NT2/D1 (cell line): ENCODE measurements around the gene SLC6A11.

ENCODE experiments used
- DNase-seq: peaks from one replicate; pipeline ENCODE4 v3.0.0-alpha.2; 2011; ENCODE audit warnings: low read depth, low spot score
- H3K27me3 ChIP-seq: 2 replicates; pipeline ENCODE4 v1.6.0; 2011; ENCODE audit warnings: mild to moderate bottlenecking; ENCODE audit not compliant: insufficient read length, insufficient read depth
- H3K36me3 ChIP-seq: 2 replicates; pipeline ENCODE4 v1.6.1; 2011; ENCODE audit warnings: mild to moderate bottlenecking, low read length, mixed read lengths; ENCODE audit not compliant: insufficient read depth, insufficient read length
- H3K4me1 ChIP-seq: 2 replicates; pipeline ENCODE4 v1.5.1; 2011; ENCODE audit not compliant: insufficient read depth, insufficient read length
- H3K4me3 ChIP-seq: 2 replicates; pipeline ENCODE4 v1.5.1; 2011; ENCODE audit warnings: low read depth; ENCODE audit not compliant: insufficient read length
- H3K9ac ChIP-seq: 2 replicates; pipeline ENCODE4 v1.6.0; 2011; ENCODE audit warnings: low read depth; ENCODE audit not compliant: insufficient read length
- H3K9me3 ChIP-seq: 2 replicates; pipeline ENCODE4 v1.5.1; 2011; ENCODE audit warnings: mild to moderate bottlenecking, low read length; ENCODE audit not compliant: insufficient read depth
- SUZ12 ChIP-seq: IDR thresholded peaks from 2 replicates; pipeline ENCODE4 v1.6.1; 2011; ENCODE audit not compliant: insufficient read length, insufficient read depth; ENCODE audit errors: extremely low read depth
- YY1 ChIP-seq: IDR thresholded peaks from 2 replicates; pipeline ENCODE4 v1.6.1; 2011; ENCODE audit not compliant: insufficient read length, insufficient read depth
- ZNF274 ChIP-seq: IDR thresholded peaks from 2 replicates; pipeline ENCODE4 v1.6.1; 2011; ENCODE audit warnings: mild to moderate bottlenecking, low read depth, low read length

The SLC6A11 gene

GRCh38 chr3:10792208-10792607 lies 23.8 kb upstream of the SLC6A11 start:
- Histone ChIP-seq H3K9me3 (no peaks in the 10 kb centered on the region), H3K36me3 (no peaks in the 10 kb centered on the region), H3K4me1 (no peaks in the 10 kb centered on the region), H3K9ac (no peak overlapping the region), H3K4me3 (no peak overlapping the region), H3K27me3 (no peaks in the 10 kb centered on the region)
- TF ChIP-seq ZNF274, result no peak
- no peak for TF ChIP-seq SUZ12
- no peak for TF ChIP-seq YY1
- DNase-seq, result no peak

GRCh38 chr3:10798600-10799367 lies 17.2 kb upstream of the SLC6A11 start:
- H3K9me3 ChIP-seq, result no peaks in the 10 kb centered on the region
- no peak for DNase-seq
- no peak overlapping the region for H3K9ac ChIP-seq
- H3K4me3 ChIP-seq, result no peak overlapping the region
- H3K36me3 ChIP-seq, result no peaks in the 10 kb centered on the region
- no peaks in the 10 kb centered on the region for H3K27me3 ChIP-seq
- no peak for TF ChIP-seq YY1
- no peak for TF ChIP-seq SUZ12
- TF ChIP-seq ZNF274, result no peak
- no peaks in the 10 kb centered on the region for H3K4me1 ChIP-seq

- TF ChIP-seq ZNF274, result no peak
- TF ChIP-seq SUZ12, result no peak
- H3K9me3 ChIP-seq, result peaks cover 5% of the 10 kb centered on the region; the same call in 1 of the 2 replicates
- no peak overlapping the region for H3K4me3 ChIP-seq
- DNase-seq, result no peak
- no peak overlapping the region for H3K9ac ChIP-seq
- H3K4me1 ChIP-seq, result no peaks in the 10 kb centered on the region
- no peaks in the 10 kb centered on the region for H3K27me3 ChIP-seq
- H3K36me3 ChIP-seq, result no peaks in the 10 kb centered on the region
Observed at GRCh38 chr3:10804183-10804648, 11.8 kb upstream of the SLC6A11 start.

GRCh38 chr3:10806006-10806405 lies 10.0 kb upstream of the SLC6A11 start:
- Histone ChIP-seq H3K27me3 (no peaks in the 10 kb centered on the region), H3K36me3 (no peaks in the 10 kb centered on the region), H3K4me1 (no peaks in the 10 kb centered on the region), H3K4me3 (no peak overlapping the region), H3K9me3 (peaks cover 6% of the 10 kb centered on the region; the same call in 1 of the 2 replicates), H3K9ac (no peak overlapping the region)
- no peak for DNase-seq
- no peak for TF ChIP-seq ZNF274
- TF ChIP-seq SUZ12, result no peak
- TF ChIP-seq YY1, result no peak

GRCh38 chr3:10808130-10808735 lies 7.8 kb upstream of the SLC6A11 start:
- TF ChIP-seq YY1 (no peak), ZNF274 (no peak)
- Histone ChIP-seq H3K9me3 (peaks cover 6% of the 10 kb centered on the region; the same call in 1 of the 2 replicates), H3K27me3 (no peaks in the 10 kb centered on the region), H3K9ac (no peak overlapping the region), H3K36me3 (no peaks in the 10 kb centered on the region), H3K4me1 (no peaks in the 10 kb centered on the region), H3K4me3 (no peak overlapping the region)
- no peak for DNase-seq

GRCh38 chr3:10808974-10809373 lies 7.1 kb upstream of the SLC6A11 start:
- H3K4me3 ChIP-seq, result no peak overlapping the region
- DNase-seq, result no peak
- no peak overlapping the region for H3K9ac ChIP-seq
- no peak for TF ChIP-seq SUZ12
- TF ChIP-seq ZNF274, result no peak
- H3K4me1 ChIP-seq, result no peaks in the 10 kb centered on the region
- H3K36me3 ChIP-seq, result no peaks in the 10 kb centered on the region
- H3K27me3 ChIP-seq, result no peaks in the 10 kb centered on the region
- H3K9me3 ChIP-seq, result peaks cover 6% of the 10 kb centered on the region; the same call in 1 of the 2 replicates

- no peak overlapping the region for H3K9ac ChIP-seq
- no peaks in the 10 kb centered on the region for H3K36me3 ChIP-seq
- no peaks in the 10 kb centered on the region for H3K4me1 ChIP-seq
- DNase-seq, result no peak
- TF ChIP-seq ZNF274, result no peak
- TF ChIP-seq SUZ12, result no peak
- no peak for TF ChIP-seq YY1
- H3K27me3 ChIP-seq, result peaks cover 13% of the 10 kb centered on the region
- H3K9me3 ChIP-seq, result peaks cover 6% of the 10 kb centered on the region; the same call in 1 of the 2 replicates
- H3K4me3 ChIP-seq, result no peak overlapping the region
Observed at GRCh38 chr3:10810376-10810775, 5.7 kb upstream of the SLC6A11 start.
